Kidney epithelial cell (primary cell): ENCODE measurements around the gene METTL13. TPM values are rescaled to one million over a fixed set of nuclear protein-coding genes. Genes with fewer than 3 reads are reported as not detected.

ENCODE experiments used
- DNase-seq: peaks from one replicate; pipeline ENCODE4 v3.0.0-alpha.2; 2010; ENCODE audit warnings: low read depth
- H3K27me3 ChIP-seq: 2 replicates; pipeline ENCODE4 v1.6.0; 2011; ENCODE audit warnings: low read length; ENCODE audit not compliant: control insufficient read depth, insufficient read depth
- H3K36me3 ChIP-seq: 2 replicates; pipeline ENCODE4 v1.5.1; 2011; ENCODE audit warnings: low read length; ENCODE audit not compliant: control insufficient read depth, insufficient read depth
- H3K4me3 ChIP-seq: 2 replicates; pipeline ENCODE4 v1.5.1; 2011; ENCODE audit warnings: low read depth, mild to moderate bottlenecking, control low read depth, low read length
- total RNA-seq: library from RNA; depleted of rRNA; stranded (reverse); fragments of >200 nt; gene quantifications from 2 replicates; pipeline ENCODE4 v1.2.3, GENCODE V29; 2015
- TF ChIP-seq, protein P1 (sequence below): IDR thresholded peaks from 2 replicates; pipeline ENCODE4 v1.5.1; 2011; ENCODE audit warnings: mild to moderate bottlenecking, moderate library complexity, low read length, control low read depth, inconsistent platforms; ENCODE audit not compliant: insufficient read depth, poor library complexity, severe bottlenecking

Gene METTL13
- total RNA-seq, 1 donor from 2014 or later: 37.9 TPM

DNA sequence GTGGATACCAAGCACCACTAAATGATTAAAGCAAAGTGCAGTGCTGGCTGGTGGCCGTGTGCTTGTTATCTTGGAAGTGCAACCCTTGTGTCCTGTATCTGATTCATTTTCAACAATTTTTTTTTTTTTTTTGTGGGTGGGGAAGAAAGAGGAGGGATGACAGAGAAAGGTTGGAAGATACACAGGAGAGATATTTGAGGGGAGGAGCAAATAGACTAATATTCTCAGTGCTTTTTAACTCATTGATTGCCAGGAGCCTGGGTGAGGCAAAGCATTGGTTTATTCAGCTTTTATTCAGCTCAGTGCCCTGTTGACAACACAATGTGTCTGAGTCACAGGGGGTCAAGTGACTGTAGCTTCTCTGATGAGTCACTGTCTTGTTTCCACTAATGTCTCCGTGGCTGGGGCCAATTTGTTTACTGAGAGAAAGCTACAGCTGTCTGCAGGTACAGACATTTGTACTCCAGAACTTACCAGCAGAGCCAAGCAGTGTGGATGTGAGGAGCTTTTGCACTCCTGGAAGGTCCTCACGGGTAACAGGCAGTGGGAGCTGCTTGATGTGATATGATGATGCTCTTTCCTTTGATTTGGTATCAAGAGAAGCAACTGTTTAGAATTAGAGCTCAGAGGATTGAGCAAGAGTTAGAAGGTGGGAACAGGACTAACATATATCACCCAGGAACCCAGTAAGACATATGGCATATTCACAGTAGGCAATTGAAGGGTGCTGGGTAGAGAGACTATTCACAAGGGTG is 36.2 kb downstream of the METTL13 start:
- TF ChIP-seq, protein P1, sequence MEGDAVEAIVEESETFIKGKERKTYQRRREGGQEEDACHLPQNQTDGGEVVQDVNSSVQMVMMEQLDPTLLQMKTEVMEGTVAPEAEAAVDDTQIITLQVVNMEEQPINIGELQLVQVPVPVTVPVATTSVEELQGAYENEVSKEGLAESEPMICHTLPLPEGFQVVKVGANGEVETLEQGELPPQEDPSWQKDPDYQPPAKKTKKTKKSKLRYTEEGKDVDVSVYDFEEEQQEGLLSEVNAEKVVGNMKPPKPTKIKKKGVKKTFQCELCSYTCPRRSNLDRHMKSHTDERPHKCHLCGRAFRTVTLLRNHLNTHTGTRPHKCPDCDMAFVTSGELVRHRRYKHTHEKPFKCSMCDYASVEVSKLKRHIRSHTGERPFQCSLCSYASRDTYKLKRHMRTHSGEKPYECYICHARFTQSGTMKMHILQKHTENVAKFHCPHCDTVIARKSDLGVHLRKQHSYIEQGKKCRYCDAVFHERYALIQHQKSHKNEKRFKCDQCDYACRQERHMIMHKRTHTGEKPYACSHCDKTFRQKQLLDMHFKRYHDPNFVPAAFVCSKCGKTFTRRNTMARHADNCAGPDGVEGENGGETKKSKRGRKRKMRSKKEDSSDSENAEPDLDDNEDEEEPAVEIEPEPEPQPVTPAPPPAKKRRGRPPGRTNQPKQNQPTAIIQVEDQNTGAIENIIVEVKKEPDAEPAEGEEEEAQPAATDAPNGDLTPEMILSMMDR: no peak
- DNase-seq: peak; percentile 86
- no peaks in the 10 kb centered on the region for H3K36me3 ChIP-seq
- H3K27me3 ChIP-seq: no peaks in the 10 kb centered on the region
- H3K4me3 ChIP-seq: no peak overlapping the region

DNA sequence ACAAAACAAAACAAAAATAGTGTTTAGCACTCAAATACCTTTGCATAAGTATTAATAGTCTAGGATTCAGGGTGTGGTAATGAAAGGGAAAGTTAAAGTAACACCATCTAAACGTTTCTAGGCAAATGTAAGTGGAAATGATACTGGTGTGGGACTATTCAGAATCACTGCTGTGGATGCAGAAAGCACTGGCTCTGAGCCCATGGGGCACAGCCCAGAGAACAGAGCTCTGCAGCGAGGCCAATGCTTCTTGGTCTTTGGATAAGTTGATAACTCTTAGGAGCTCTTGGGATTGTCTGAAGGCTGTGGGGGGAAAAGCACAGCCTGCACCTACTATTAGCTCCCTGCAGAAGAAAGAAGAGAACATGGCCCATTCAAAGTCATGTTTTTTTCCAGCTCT is 38.5 kb downstream of the METTL13 start:
- no peak for DNase-seq
- TF ChIP-seq, protein P1: no peak
- H3K36me3 ChIP-seq: no peaks in the 10 kb centered on the region

DNA sequence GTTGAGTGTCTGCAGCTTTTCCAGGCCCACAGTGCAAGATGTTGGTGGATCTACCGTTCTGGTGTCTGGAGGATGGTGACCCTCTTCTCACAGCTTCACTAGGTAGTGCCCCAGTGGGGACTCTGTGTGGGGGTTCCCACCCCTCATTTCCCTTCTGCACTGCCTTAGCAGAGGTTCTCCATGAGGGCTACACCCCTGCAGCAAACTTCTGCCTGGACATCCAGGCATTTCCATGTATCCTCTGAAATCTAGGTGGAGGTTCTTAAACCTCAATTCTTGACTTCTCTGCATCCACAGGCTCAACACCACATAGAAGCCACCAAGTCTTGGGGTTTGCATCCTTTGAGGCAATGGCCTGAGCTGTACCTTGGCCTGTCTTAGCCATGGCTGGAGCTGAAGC is 45.5 kb downstream of the METTL13 start:
- Histone ChIP-seq H3K36me3 (no peaks in the 10 kb centered on the region), H3K4me3 (no peak overlapping the region), H3K27me3 (no peaks in the 10 kb centered on the region)
- DNase-seq: no peak
- TF ChIP-seq, protein P1: no peak

More for the DNA sequence above, 38.5 kb downstream of the METTL13 start:
- Histone ChIP-seq H3K4me3 (no peak overlapping the region), H3K27me3 (no peaks in the 10 kb centered on the region)

DNA sequence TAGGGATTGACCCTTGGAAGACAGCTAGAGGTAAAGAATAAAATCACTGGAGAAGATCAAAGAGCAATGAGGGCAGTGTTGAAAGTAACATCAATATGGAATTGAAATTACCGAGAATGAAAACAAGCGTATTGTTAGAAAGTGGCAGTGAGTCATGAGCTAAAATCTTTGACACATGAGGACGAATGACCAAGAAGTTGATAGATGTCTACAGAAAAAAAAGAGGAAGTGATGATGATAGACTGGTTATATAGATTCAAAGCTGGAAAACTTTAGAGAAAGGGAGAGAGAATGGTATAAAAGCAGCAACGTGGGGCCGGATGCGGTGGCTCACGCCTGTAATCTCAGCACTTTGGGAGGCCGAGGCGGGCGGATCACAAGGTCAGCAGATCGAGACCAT is 47.3 kb downstream of the METTL13 start:
- DNase-seq: no peak
- H3K27me3 ChIP-seq: no peaks in the 10 kb centered on the region
- H3K36me3 ChIP-seq: no peaks in the 10 kb centered on the region
- TF ChIP-seq, protein P1: no peak
- H3K4me3 ChIP-seq: no peak overlapping the region

DNA sequence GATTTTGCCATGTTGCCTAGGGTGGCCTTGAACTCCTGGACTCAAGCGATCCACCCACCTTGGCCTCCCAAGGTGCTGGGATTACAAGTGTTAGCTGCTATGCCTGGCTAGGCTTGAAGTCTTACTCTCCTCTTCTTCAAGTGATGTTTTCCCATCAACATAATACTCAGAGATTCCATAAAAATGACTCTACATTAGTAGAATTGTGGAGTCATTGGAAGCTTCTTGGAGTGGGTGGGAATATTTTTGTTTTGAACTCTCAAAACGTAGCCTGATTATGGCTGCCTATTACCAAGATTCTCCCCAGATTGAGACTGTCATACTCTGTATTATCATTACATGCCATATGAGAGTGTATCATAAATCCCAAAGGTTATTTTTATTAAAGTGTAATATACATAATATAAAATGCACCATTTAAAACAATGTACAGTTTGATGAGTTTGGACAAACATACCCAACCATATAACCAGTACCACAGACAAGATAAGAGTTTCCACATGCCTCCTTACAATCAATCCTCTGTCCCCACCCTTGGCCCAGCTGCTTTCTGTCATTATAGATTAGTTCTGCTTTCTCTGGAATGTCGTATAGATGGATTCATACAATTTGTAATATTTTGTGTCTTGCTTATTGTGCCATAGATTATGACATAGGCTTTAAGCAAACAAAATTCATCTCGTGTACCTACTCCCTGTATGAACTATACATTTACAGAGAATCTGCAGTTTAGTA is 51.8 kb downstream of the METTL13 start:
- no peaks in the 10 kb centered on the region for H3K27me3 ChIP-seq
- H3K36me3 ChIP-seq: no peaks in the 10 kb centered on the region
- no peak overlapping the region for H3K4me3 ChIP-seq
- DNase-seq: no peak
- TF ChIP-seq, protein P1: no peak

DNA sequence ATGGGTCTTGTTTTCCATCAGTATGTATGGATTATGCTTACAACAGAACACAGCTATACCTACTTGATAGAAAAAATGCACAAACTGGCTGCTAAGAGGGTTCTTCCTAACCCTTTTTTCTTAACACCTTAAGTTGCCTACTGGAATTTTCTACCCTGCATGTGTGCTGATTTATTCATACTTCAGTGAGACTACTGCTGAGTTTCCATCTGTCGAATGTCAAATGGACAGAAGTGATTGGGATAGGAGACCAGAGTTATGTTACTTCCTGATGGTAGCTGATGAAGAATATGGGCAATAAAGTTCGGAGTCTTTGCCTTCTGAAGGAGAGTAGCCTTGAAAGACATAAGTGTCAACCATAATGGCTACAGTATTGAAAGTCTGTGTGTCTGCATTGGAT is 53.4 kb downstream of the METTL13 start:
- TF ChIP-seq, protein P1: no peak
- Histone ChIP-seq H3K27me3 (no peaks in the 10 kb centered on the region), H3K36me3 (no peaks in the 10 kb centered on the region), H3K4me3 (no peak overlapping the region)
- no peak for DNase-seq
